ENCODE data around the gene RBM26.
"Not testable (repeated sequence)": the region's sequence is repeated elsewhere in the genome, so short reads cannot be mapped to it uniquely, and the experiment has no call there.

RBM26 gene

GRCh38 chr13:79285159-79285558 lies 120.9 kb downstream of the RBM26 start:
- H3K27ac ChIP-seq, result no peak overlapping the region
- no peak for TF ChIP-seq ZFX (IDR thresholded peaks at IDR 0.05; ENCODE audit: borderline replicate concordance)
- TF ChIP-seq CTCF (IDR thresholded peaks at IDR 0.05), result no peak

- H3K27ac ChIP-seq, result no peak overlapping the region
- TF ChIP-seq CTCF (IDR thresholded peaks at IDR 0.05) (no peak), ZFX (IDR thresholded peaks at IDR 0.05; ENCODE audit: borderline replicate concordance) (no peak)
These were observed 122.3 kb downstream of the RBM26 start for GRCh38 chr13:79283742-79284141.

GRCh38 chr13:79282976-79283375 lies 123.1 kb downstream of the RBM26 start:
- TF ChIP-seq CTCF (IDR thresholded peaks at IDR 0.05) (no peak), ZFX (IDR thresholded peaks at IDR 0.05; ENCODE audit: borderline replicate concordance) (no peak)
- no peak overlapping the region for H3K27ac ChIP-seq

GRCh38 chr13:79282508-79282907 lies 123.5 kb downstream of the RBM26 start:
- H3K27ac ChIP-seq, result no peak overlapping the region
- TF ChIP-seq ZFX (IDR thresholded peaks at IDR 0.05; ENCODE audit: borderline replicate concordance) (no peak), CTCF (IDR thresholded peaks at IDR 0.05) (no peak)

DNA sequence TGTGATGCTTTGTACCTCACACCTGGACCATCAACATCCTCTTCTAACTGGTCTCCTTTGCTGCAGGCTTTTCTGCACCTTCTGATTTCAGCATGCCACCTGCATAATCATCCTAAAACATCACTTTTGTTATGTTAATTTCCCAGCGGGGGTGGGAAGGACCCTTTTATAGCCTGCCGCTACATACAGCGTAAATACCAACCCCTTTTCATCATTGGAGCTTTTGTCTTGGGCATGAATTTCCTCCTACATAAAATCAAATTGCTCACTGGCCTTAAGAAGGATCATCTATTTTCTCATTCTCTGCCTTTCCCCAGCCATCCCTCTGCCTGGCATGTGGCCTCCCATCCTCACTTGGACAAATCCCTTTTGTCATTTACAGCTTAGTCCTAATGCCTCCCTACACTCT lies 124.7 kb downstream of the RBM26 start:
- no peak overlapping the region for H3K27ac ChIP-seq
- TF ChIP-seq CTCF (IDR thresholded peaks at IDR 0.05) (no peak), ZFX (IDR thresholded peaks at IDR 0.05; ENCODE audit: borderline replicate concordance) (no peak)

- H3K27ac ChIP-seq, result not testable (repeated sequence)
These were observed 126.3 kb downstream of the RBM26 start for GRCh38 chr13:79279735-79280134.

DNA sequence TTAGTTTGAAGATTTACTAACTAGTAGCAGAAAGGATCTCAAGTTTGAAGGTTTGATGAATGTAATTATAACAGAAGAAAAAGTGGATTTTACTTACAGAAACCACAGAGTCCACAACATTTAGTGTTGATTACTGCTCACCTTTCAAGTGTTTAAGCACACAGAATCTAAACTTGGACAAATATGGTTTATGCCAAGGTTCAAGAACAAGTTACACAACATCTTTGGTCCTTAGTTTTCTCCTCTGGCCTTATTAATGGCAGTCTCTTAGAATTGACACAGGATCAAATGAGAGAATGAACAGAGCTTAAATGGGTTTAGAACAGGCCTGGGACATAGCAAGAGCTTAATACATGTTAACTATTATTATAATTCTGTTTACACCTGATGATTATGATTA lies 133.0 kb downstream of the RBM26 start:
- TF ChIP-seq ZFX (IDR thresholded peaks at IDR 0.05; ENCODE audit: borderline replicate concordance) (no peak), CTCF (IDR thresholded peaks at IDR 0.05) (no peak)
- no peak overlapping the region for H3K27ac ChIP-seq

DNA sequence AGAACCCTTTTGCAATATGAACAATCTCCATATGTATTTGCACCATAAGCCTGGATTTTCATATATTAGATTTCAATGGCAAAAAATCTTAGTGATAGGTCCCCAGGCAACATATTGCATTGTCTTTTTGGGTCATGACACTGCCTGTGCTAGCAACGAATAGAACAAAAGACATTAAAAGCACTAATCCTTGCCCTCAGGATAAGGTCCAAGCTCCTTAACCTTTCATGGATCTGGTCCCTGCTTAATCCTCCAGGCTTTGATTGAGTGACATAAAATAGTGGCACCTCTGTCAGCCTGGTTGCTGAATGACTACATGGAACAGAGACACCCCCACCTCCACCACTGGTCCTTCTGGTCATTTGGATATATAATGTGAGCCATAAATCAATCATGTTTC lies 134.4 kb downstream of the RBM26 start:
- TF ChIP-seq CTCF (IDR thresholded peaks at IDR 0.05) (no peak), ZFX (IDR thresholded peaks at IDR 0.05; ENCODE audit: borderline replicate concordance) (no peak)
- H3K27ac ChIP-seq, result no peak overlapping the region
